GM12872 (cell line): Measurements from ENCODE around the gene SCUBE1.

Experiments used
- TF ChIP-seq, protein P1 (sequence below): IDR thresholded peaks from 3 replicates; pipeline ENCODE4 v1.5.1; 2011; ENCODE audit warnings: low read depth, mild to moderate bottlenecking, low read length, moderate library complexity; ENCODE audit not compliant: insufficient read depth

The SCUBE1 gene

DNA sequence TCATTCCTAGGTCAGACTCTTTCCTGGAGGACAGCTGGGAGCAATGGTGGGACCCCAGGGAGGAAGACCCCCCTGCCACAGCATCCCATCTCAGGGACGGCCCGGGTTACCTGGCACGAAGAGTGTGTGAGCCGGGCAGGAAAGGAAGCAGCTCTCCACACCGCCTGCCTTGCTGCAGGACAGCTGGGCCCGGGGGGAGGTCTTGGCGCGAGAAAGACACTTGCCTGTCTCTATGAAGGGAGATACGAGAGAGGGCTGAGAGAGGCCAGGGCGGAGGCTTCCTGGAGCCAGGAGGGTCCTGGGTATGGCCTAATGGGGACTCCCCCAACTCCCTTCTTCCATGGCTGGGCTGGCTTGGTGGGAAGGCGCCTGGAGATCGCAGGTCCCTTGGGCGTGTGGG, 120.2 kb downstream of the SCUBE1 start:
- TF ChIP-seq, protein P1, sequence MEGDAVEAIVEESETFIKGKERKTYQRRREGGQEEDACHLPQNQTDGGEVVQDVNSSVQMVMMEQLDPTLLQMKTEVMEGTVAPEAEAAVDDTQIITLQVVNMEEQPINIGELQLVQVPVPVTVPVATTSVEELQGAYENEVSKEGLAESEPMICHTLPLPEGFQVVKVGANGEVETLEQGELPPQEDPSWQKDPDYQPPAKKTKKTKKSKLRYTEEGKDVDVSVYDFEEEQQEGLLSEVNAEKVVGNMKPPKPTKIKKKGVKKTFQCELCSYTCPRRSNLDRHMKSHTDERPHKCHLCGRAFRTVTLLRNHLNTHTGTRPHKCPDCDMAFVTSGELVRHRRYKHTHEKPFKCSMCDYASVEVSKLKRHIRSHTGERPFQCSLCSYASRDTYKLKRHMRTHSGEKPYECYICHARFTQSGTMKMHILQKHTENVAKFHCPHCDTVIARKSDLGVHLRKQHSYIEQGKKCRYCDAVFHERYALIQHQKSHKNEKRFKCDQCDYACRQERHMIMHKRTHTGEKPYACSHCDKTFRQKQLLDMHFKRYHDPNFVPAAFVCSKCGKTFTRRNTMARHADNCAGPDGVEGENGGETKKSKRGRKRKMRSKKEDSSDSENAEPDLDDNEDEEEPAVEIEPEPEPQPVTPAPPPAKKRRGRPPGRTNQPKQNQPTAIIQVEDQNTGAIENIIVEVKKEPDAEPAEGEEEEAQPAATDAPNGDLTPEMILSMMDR, result no peak

DNA sequence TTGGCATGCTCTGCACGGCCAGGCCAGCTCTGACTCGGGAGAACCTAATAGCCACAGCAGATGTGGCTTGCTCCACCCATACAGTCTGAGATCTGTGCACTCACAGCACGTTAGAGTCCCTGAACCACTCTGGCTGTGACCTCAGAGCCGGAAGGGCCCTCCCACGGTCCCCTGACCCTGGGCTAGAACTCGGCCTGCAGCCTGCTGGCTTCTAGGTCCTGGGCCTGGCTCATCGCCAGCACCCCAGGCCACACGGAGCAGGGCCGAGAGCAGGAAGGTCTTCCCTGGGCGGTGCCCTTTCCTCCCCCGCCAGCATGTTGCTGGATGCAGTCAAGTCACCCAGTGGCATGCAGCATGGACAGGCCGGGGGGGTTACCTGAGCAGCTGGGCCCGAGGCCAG, 120.9 kb downstream of the SCUBE1 start:
- TF ChIP-seq, protein P1, result no peak

DNA sequence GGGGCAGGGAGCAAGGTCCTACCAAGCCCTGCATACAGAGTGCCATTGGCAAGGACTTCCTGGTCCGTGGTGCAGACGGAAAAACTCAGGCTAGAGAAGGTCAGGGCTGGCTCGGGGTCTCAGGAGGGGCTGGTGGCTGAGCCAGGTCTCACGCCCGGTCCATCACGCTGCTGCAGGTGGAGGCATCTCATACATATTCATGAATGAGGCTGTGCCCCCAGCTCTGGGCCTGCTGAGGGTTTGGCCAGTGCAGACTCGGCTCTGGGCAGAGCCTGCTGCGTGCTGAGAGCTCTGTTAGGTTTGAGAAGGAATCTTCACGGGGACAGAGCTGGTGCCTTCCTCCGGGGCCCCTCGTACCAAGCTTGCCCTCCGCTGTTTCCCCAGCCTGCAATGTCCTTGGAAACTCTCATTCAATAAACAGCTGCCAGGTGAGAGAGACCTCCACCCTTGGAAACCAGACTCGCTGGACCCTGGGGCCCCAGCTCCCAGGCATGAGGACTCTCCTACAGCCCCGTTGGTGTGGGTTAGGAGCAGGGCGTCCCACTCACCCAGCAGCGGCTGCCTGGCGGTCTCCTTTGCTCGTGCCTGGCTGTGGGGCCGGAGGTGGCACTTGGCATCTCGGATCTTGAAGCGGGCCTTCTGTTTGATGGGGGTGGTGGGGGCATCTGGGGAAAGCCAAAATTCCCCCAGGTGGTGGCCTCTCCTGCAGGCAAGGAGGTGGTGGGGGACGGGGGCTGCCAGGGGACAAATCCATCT, 122.4 kb downstream of the SCUBE1 start:
- TF ChIP-seq, protein P1, result no peak

DNA sequence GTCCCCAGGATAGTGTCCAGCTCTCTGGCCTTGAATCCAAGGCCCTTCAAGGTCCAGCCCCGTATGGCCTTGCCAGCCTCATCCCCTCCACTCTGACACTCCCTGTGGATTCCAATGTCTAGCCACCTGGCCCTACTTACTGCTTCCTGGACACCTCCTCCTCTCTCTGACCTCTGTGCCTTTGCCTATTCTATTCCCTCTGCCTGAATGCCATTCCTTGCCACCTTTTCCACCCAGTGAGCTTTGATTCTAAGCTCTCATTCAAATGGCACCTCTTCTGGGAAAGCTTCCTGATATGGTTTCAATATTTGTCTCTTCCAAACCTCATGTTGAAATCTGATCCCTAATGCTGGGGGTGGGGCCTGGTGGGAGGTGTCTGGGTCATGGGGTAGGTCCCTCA, 124.4 kb downstream of the SCUBE1 start:
- TF ChIP-seq, protein P1, result no peak

DNA sequence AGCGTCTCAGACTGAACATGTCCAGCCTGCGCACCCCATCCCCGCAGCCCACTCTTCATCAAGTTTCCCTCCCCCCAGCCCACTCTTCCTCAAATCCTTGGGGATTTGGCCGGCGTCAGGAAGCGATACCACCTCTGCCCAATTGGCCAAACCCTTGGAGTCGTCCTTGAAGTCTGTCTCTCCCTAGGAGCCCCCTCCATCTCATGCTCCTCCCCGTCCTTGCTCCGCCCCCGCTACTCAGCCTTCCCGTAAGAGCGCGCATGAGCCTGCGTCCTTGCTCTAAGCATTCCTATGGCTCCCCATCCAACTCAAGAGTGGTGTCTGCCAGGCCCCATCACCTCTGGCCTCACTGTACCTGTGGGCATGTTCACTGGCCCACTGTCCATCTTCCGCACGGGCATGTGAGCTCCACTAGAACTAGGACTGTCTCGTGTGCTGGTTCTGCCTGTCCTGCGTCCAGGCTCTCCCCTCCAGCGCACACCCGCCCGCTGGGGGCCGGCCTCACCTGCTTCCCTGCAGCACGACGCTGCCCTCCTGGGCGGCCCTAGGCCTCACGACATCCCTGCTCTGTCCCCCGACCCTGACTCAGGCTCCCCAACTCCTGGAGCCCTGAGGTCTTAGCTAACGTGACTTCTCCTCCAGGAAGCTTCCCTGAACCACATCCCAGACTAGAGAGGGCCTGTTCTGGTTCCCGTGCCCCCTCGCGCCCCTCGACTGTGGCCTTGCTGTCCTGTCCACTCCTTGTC, 125.7 kb downstream of the SCUBE1 start:
- TF ChIP-seq, protein P1, result no peak

DNA sequence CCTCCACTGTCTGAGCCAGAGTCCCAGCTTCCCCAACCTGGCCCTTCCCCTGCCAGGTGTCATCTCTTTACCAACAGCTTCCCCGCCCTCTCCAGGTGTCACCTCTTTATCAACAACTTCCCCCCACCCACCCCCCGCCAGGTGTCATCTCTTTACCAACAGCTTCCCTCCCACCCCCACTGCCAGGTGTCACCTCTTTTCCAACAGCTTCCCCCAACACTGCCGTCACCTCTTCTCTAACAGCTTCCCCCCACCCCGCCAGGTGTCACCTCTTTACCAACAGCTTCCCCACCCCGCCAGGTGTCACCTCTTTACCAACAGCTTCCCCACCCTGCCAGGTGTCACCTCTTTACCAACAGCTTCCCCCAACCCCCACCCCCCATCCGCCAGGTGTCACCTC, 126.4 kb downstream of the SCUBE1 start:
- TF ChIP-seq, protein P1, result no peak

DNA sequence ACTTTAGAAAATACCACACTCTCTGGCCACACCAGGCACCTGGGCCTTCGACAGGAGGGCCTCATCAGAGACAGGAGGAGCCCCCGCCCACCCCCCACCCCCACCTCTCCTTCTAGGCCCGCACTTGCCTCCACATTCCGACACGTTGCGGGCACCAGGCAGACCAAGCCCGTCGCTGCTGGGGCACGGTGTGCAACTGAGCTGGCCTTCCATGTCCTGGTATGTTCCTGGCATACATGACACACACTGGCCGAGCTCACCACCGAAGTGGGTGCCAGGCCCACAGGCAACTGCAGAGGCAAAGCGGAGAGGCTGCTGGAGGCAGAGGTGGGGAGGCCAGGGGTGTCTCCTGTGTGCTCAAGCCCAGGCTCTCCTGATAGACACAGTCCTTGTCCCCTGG, 129.2 kb downstream of the SCUBE1 start:
- TF ChIP-seq, protein P1, result no peak
